SK-N-MC (cell line): Measurements from ENCODE around the gene BCR.

Source experiments
- EZH2 ChIP-seq: fragments of 200-600 bp; sonication (generic); IDR thresholded peaks from one replicate; pipeline ENCODE4 v1.6.1; 2017; ENCODE audit warnings: antibody characterized with exemption
- FOXP2 ChIP-seq: optimal IDR thresholded peaks from 2 replicates; pipeline ENCODE3; 2011; ENCODE audit warnings: mild to moderate bottlenecking, moderate library complexity; ENCODE audit not compliant: insufficient read depth; ENCODE audit errors: extremely low read length, control extremely low read depth
- POLR2AphosphoS5 ChIP-seq: IDR thresholded peaks from 2 replicates; pipeline ENCODE4 v1.6.1; 2012; ENCODE audit warnings: mild to moderate bottlenecking, low read depth, low read length, borderline replicate concordance

GRCh38 chr22:23233752-23234408 lies 53.6 kb downstream of the BCR start:
- TF ChIP-seq EZH2: no peak
- no peak for TF ChIP-seq POLR2AphosphoS5
- TF ChIP-seq FOXP2: no peak
